Fibroblast of pulmonary artery (primary cell): ENCODE measurements around the gene PRDM15.

Source experiments
- DNase-seq: peaks from one replicate; pipeline ENCODE4 v3.0.0-alpha.2; 2010; ENCODE audit warnings: low read depth
- H3K4me3 ChIP-seq: replicated peaks from 2 replicates; pipeline ENCODE4 v1.5.1; 2011; ENCODE audit warnings: low read depth, mild to moderate bottlenecking, control low read depth, low read length, moderate library complexity
- TF ChIP-seq, protein P1 (sequence below): IDR thresholded peaks from 2 replicates; pipeline ENCODE4 v1.5.1; 2011; ENCODE audit warnings: mild to moderate bottlenecking, control low read depth, low read length, inconsistent platforms; ENCODE audit errors: missing control alignments

Gene PRDM15

DNA sequence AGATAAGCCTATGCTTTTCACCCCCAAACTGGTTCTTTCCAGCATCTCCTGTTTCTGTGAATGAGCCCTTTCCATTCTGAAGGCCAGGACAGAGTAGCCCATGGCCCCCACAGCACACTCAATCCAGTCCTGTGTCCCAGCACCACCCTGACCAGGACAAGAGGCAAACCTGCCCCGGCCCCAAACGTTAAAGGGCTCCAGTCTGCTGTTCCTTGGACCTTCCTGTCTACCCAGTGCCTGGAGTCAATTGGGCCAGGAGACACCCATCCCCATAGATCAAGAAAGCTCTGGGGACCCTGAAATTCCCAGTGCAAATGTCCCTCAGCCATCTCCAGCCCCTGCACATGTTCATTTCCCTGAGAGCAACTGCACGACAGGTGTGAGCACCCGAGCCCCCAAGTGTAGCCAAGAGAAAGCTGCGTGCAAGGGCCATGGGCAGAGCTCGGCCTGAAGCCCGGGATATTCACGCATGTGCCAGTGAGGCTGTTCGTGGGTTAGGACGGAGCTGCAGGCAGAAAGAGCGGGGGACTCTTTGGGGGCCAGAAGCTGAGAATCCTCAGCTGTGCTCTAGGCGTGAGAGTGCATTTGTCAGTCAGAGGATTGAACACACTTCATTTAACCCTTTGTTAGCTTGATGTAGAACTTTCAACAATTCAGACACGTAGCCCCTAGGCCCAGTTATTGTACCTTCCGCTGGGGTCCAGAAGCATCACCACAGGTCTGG is 108.1 kb downstream of the PRDM15 start:
- TF ChIP-seq, protein P1, sequence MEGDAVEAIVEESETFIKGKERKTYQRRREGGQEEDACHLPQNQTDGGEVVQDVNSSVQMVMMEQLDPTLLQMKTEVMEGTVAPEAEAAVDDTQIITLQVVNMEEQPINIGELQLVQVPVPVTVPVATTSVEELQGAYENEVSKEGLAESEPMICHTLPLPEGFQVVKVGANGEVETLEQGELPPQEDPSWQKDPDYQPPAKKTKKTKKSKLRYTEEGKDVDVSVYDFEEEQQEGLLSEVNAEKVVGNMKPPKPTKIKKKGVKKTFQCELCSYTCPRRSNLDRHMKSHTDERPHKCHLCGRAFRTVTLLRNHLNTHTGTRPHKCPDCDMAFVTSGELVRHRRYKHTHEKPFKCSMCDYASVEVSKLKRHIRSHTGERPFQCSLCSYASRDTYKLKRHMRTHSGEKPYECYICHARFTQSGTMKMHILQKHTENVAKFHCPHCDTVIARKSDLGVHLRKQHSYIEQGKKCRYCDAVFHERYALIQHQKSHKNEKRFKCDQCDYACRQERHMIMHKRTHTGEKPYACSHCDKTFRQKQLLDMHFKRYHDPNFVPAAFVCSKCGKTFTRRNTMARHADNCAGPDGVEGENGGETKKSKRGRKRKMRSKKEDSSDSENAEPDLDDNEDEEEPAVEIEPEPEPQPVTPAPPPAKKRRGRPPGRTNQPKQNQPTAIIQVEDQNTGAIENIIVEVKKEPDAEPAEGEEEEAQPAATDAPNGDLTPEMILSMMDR = no peak
- H3K4me3 ChIP-seq = no peak overlapping the region
- DNase-seq = no peak

DNA sequence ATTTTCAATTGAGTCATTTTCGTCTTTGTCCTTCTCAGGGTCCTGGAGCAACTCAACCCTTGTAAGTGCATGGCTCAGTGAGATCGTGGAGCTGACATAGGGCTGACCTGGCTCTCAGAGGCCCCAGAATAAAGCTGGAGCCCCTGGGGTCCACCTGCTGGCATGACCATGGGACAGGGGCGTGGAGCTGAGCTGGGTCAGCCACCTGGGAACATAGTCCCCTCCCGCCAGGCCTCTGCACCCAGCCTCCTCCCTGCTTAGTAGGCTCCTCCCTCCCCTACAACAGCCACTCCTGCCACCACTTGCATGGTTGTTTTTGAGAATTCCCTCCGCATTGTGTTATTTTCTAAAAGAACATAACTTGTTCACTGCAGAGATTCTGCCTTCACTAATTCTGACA is 109.2 kb downstream of the PRDM15 start:
- TF ChIP-seq, protein P1 = no peak
- DNase-seq = no peak

GRCh38 chr21:41769521-41769920 is 109.6 kb downstream of the PRDM15 start:
- DNase-seq = no peak
- H3K4me3 ChIP-seq = no peak overlapping the region
- TF ChIP-seq, protein P1 = no peak

More for the DNA sequence above, 109.2 kb downstream of the PRDM15 start:
- H3K4me3 ChIP-seq = no peak overlapping the region

GRCh38 chr21:41769111-41769510 is 110.0 kb downstream of the PRDM15 start:
- DNase-seq = no peak
- TF ChIP-seq, protein P1 = no peak
- peak overlapping the region; percentile 41 for H3K4me3 ChIP-seq

DNA sequence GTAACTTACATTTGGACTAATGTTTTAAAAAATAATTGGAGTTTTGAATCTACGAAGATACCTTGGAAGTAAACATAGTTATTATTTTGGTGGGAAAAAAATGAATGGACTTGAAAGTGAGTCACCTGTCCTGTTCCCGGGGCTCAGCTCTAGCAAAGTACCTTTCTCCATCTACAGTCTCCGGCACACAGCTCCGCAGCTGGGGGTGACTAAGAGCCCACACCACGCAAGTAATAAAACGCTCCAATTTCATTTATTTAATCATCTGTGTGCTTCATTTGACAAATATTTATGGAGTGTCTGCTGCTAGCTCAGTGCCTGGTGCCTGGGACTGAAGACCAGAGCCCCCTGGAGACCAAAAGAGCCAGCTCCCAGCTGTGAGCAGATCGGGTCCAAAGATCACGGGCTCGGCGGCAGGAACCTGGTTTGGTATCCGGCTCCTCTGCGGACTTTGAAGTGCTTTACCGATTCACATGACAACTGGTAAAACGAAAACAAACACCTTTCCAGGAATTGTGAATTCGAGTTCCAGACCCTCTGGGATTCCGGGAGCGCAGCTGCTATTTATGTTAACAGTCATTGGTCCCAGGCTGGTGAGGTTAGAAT is 110.6 kb downstream of the PRDM15 start:
- TF ChIP-seq, protein P1 = peak; percentile 40
- peak overlapping the region; percentile 41 for H3K4me3 ChIP-seq
- peak; percentile 53 for DNase-seq

- peak overlapping the region; percentile 41 for H3K4me3 ChIP-seq
- DNase-seq = no peak
- TF ChIP-seq, protein P1 = no peak
These were observed 111.3 kb downstream of the PRDM15 start for GRCh38 chr21:41767606-41768436.
